B cell (primary cell): Measurements from ENCODE around the gene RHOG. TPM values are rescaled to one million over a fixed set of nuclear protein-coding genes. Genes with fewer than 3 reads are reported as not detected.
A peak's percentile ranks its signal among the peaks of the same experiment; 100 is the strongest.

Experiments
- ATAC-seq: fragments of 200-7000 bp; cut with Tn5 transposase; one replicate; pipeline ENCODE4 v1.10.0; 2021; ENCODE audit warnings: low read depth, mild to moderate bottlenecking, moderate number of reproducible peaks, moderate library complexity
- CTCF ChIA-PET: fragments of 350-600 bp; sonication (Branson Sonifier 250); formaldehyde crosslinking; loops from one replicate; lab custom pipeline; 2021; ENCODE audit warnings: antibody characterized with exemption, inconsistent platforms; lab: Charles Lee
- POLR2A ChIA-PET: fragments of 350-600 bp; sonication (Branson Sonifier 250); formaldehyde crosslinking; loops from one replicate; lab custom pipeline; 2021; ENCODE audit warnings: antibody characterized with exemption; lab: Charles Lee
- DNase-seq: peaks from one replicate; pipeline ENCODE4 v3.0.0; 2013
- H2AFZ ChIP-seq: 2 replicates; pipeline ENCODE4 v1.6.1; 2012; ENCODE audit warnings: mild to moderate bottlenecking, low read depth, low read length; ENCODE audit not compliant: insufficient read depth, poor library complexity, severe bottlenecking
- H3K27ac ChIP-seq, 2 donors: 1 replicate in 1 of 2; 2 replicates in 1 of 2; pipeline ENCODE4 v1.5.1; 2012 to 2013; ENCODE audit warnings: low read length in 2 of 2, mild to moderate bottlenecking in 2 of 2, moderate library complexity in 1 of 2
- H3K27me3 ChIP-seq, 4 experiments: fragments of 200-600 bp in 1 of 4; sonication (generic) in 1 of 4; replicated peaks in 1 of 4; 1 replicate in 2 of 4; 2 replicates in 2 of 4; pipeline versions ENCODE4 v1.6.1 to v1.7.0; 2013 to 2016; ENCODE audit warnings: low read length in 3 of 4, mild to moderate bottlenecking in 2 of 4, mixed read lengths in 1 of 4, moderate library complexity in 1 of 4; ENCODE audit not compliant: insufficient read depth in 4 of 4, control insufficient read depth in 3 of 4; ENCODE audit errors: control extremely low read depth in 1 of 4
- H3K36me3 ChIP-seq, 2 experiments: replicated peaks in 1 of 2; 1 replicate in 1 of 2; 2 replicates in 1 of 2; pipeline versions ENCODE4 v1.6.1 to v1.7.1; 2013; ENCODE audit warnings: low read length in 1 of 2; ENCODE audit not compliant: insufficient read depth in 2 of 2, control insufficient read depth in 1 of 2; ENCODE audit errors: control extremely low read depth in 1 of 2, extremely low read depth in 1 of 2
- H3K4me1 ChIP-seq, 2 donors: fragments of 200-600 bp in 1 of 2; sonication (generic) in 1 of 2; 1 replicate in 1 of 2; 2 replicates in 1 of 2; pipeline versions ENCODE4 v1.5.1 to v1.6.1; 2013 to 2017; ENCODE audit warnings: low read length in 2 of 2; ENCODE audit not compliant: control insufficient read depth in 2 of 2, insufficient read depth in 2 of 2
- H3K4me2 ChIP-seq: replicated peaks from 2 replicates; pipeline ENCODE3; 2012; ENCODE audit warnings: mild to moderate bottlenecking, low read depth, low read length; ENCODE audit not compliant: poor library complexity, severe bottlenecking
- H3K4me3 ChIP-seq, 5 experiments: fragments of 200-600 bp in 1 of 5; sonication (generic) in 1 of 5; 1 replicate in 3 of 5; 2 replicates in 2 of 5; pipeline versions ENCODE4 v1.5.1 to v1.7.0; 2011 to 2016; ENCODE audit warnings: low read length in 4 of 5, mild to moderate bottlenecking in 4 of 5, low read depth in 2 of 5, control low read depth in 1 of 5, moderate library complexity in 1 of 5; ENCODE audit not compliant: insufficient read depth in 1 of 5; ENCODE audit errors: control extremely low read depth in 1 of 5, extremely low read depth in 1 of 5
- H3K79me2 ChIP-seq: fragments of 200-600 bp; sonication (generic); one replicate; pipeline ENCODE4 v1.6.0; 2016; ENCODE audit warnings: low read length; ENCODE audit not compliant: control insufficient read depth, insufficient read depth
- H3K9ac ChIP-seq: fragments of 200-600 bp; sonication (generic); 2 replicates; pipeline ENCODE4 v1.6.1; 2017; ENCODE audit warnings: mild to moderate bottlenecking, low read length, moderate library complexity
- H3K9me3 ChIP-seq, 3 donors: one replicate each; pipeline versions ENCODE4 v1.6.1 to v1.7.1; 2013; ENCODE audit warnings: low read length in 2 of 3; ENCODE audit not compliant: control insufficient read depth in 2 of 3, insufficient read depth in 1 of 3; ENCODE audit errors: control extremely low read depth in 1 of 3
- H4K20me1 ChIP-seq: 2 replicates; pipeline ENCODE4 v1.6.0; 2012; ENCODE audit warnings: mild to moderate bottlenecking, low read length; ENCODE audit not compliant: insufficient read depth, control insufficient read depth, poor library complexity, severe bottlenecking
- H3K27ac Mint-ChIP-seq: one replicate; pipeline ENCODE4 v1.8.0; 2021; ENCODE audit warnings: mixed read lengths
- H3K27me3 Mint-ChIP-seq: one replicate; pipeline ENCODE4 v1.8.0; 2021; ENCODE audit warnings: mixed read lengths
- H3K4me1 Mint-ChIP-seq: one replicate; pipeline ENCODE4 v1.8.0; 2021; ENCODE audit warnings: mixed read lengths
- H3K4me3 Mint-ChIP-seq: one replicate; pipeline ENCODE4 v1.8.0; 2021; ENCODE audit warnings: mixed read lengths
- H3K9me3 Mint-ChIP-seq: one replicate; pipeline ENCODE4 v1.8.0; 2022; ENCODE audit warnings: mixed read lengths; ENCODE audit not compliant: insufficient read depth
- CTCF ChIP-seq: fragments of 200-600 bp; IDR thresholded peaks from one replicate; pipeline ENCODE4 v1.8.0; 2022; ENCODE audit warnings: antibody characterized with exemption, mild to moderate bottlenecking
- EZH2 ChIP-seq: IDR thresholded peaks from 2 replicates; pipeline ENCODE4 v1.6.1; 2012; ENCODE audit warnings: borderline replicate concordance, low read depth, mild to moderate bottlenecking, moderate library complexity, low read length; ENCODE audit not compliant: insufficient read depth, poor library complexity, severe bottlenecking
- WGBS: methylation state at CpG from one replicate; pipeline ENCODE4 v1.1.5; 2013; ENCODE audit warnings: missing lambda C conversion rate; ENCODE audit not compliant: insufficient coverage; 5-methylcytosine and 5-hydroxymethylcytosine counted together
- intact Hi-C: fragments of 100-400 bp; cut with micrococcal nuclease; formaldehyde crosslinking; loops from one replicate; pipeline ENCODE4 v1.10.0; 2022
- polyA plus RNA-seq: library from polyadenylated mRNA; depleted of rRNA; stranded (reverse); fragments of >200 nt; gene quantifications from 2 replicates; pipeline ENCODE4 v1.2.3, GENCODE V29; 2012
- total RNA-seq, 2 donors: library from RNA; stranded (reverse); fragments of 120-200 nt in 1 of 2; gene quantifications; 1 replicate in 1 of 2; 2 replicates in 1 of 2; pipeline versions ENCODE4 v1.2.3 to v1.2.4, GENCODE V29; 2013 to 2022

Gene RHOG
- total and polyA plus RNA-seq, 2 donors (not counting 1 experiment from before 2014, with no cell fraction given): 102 to 141 TPM

GRCh38 chr11:3796801-3797328 lies 43.9 kb downstream of the RHOG start:
- H3K27ac Mint-ChIP-seq: peak overlapping the region; percentile 97
- H3K4me3 Mint-ChIP-seq: peak overlapping the region; percentile 97
- ATAC-seq (peak; percentile 16), DNase-seq (no peak)
- peak overlapping the region; percentile 93 to 98 (median 96) for H3K4me3 ChIP-seq
- peak overlapping the region; percentile 92 for H3K4me2 ChIP-seq
- no peaks in the 10 kb centered on the region for H3K27me3 Mint-ChIP-seq
- peak overlapping the region; percentile 39 for H2AFZ ChIP-seq
- intact Hi-C loops: loop anchor here (1.0 to 5.0 kb wide), 6 partner anchors 11 to 595 kb away; partner anchors contain the start of genes PGAP2, RRM1 and TRIM21
- WGBS: under 1% methylated on average over 26 of the region's 26 CpGs
- H3K4me1 ChIP-seq: peaks cover 21 to 31% of the 10 kb centered on the region in 2 donors
- H3K27me3 ChIP-seq: no peaks in the 10 kb centered on the region
- peaks cover 2 to 13% of the 10 kb centered on the region in 2 experiments for H3K36me3 ChIP-seq
- peaks cover 36% of the 10 kb centered on the region for H3K4me1 Mint-ChIP-seq
- CTCF ChIA-PET: interaction anchor here (0.8 to 3.5 kb wide), 4 partner anchors 11 to 276 kb away, joined by 3 to 27 read pairs (median 6); partner anchors contain the start of gene PGAP2
- no peak for TF ChIP-seq CTCF
- TF ChIP-seq EZH2: no peak
- POLR2A ChIA-PET: interaction anchor here (0.6 to 2.1 kb wide), 3 partner anchors 39 to 417 kb away, joined by 3 to 12 read pairs (median 4); no protein-coding TSS in a partner anchor
- peak overlapping the region; percentile 93 to 97 for H3K27ac ChIP-seq
- peaks cover 22% of the 10 kb centered on the region for H4K20me1 ChIP-seq
- peaks cover 77% of the 10 kb centered on the region for H3K79me2 ChIP-seq
- H3K9me3 Mint-ChIP-seq: no peaks in the 10 kb centered on the region
- H3K9me3 ChIP-seq: no peaks in the 10 kb centered on the region
- peak overlapping the region; percentile 97 for H3K9ac ChIP-seq

GRCh38 chr11:3796346-3796745 lies 44.4 kb downstream of the RHOG start:
- TF ChIP-seq CTCF: no peak
- no peak for TF ChIP-seq EZH2
- Mint-ChIP-seq H3K4me3 (peak overlapping the region; percentile 97), H3K4me1 (peaks cover 36% of the 10 kb centered on the region), H3K9me3 (no peaks in the 10 kb centered on the region), H3K27me3 (no peaks in the 10 kb centered on the region), H3K27ac (peak overlapping the region; percentile 97)
- Histone ChIP-seq H3K36me3 (peaks cover 2 to 18% of the 10 kb centered on the region in 2 experiments), H3K27ac (peak overlapping the region; percentile 93 to 97), H3K79me2 (peaks cover 82% of the 10 kb centered on the region), H3K4me2 (peak overlapping the region; percentile 92), H3K9ac (peak overlapping the region; percentile 97), H3K4me1 (peaks cover 21 to 31% of the 10 kb centered on the region in 2 donors), H3K27me3 (no peaks in the 10 kb centered on the region), H3K4me3 (peak overlapping the region; percentile 93 to 98 (median 96)), H4K20me1 (peaks cover 24% of the 10 kb centered on the region), H3K9me3 (no peaks in the 10 kb centered on the region), H2AFZ (no peak overlapping the region)
- ATAC-seq (no peak), DNase-seq (peak; percentile 22)
- CTCF ChIA-PET: interaction anchor here (1.3 to 3.5 kb wide), 4 partner anchors 12 to 276 kb away, joined by 3 to 27 read pairs (median 7); partner anchors contain the start of gene PGAP2
- POLR2A ChIA-PET: interaction anchor here (0.6 to 1.0 kb wide), 2 partner anchors 40 to 417 kb away, joined by 3 to 4 read pairs; no protein-coding TSS in a partner anchor
- intact Hi-C loops: loop anchor here (5.0 kb wide), 1 partner anchor 596 kb away; the partner anchor contains the start of gene TRIM21
- WGBS: 22% methylated on average over 3 of the region's 14 CpGs
